HL-60/S4 (cell line): Measurements from ENCODE around the gene UTP20.

Experiments used
- in situ Hi-C: fragments of 300-500 bp; cut with MboI; formaldehyde crosslinking; loops from 2 replicates; pipeline ENCODE4 v1.14.3; 2022; ENCODE audit warnings: low sequenced_read_pairs

The UTP20 gene

DNA sequence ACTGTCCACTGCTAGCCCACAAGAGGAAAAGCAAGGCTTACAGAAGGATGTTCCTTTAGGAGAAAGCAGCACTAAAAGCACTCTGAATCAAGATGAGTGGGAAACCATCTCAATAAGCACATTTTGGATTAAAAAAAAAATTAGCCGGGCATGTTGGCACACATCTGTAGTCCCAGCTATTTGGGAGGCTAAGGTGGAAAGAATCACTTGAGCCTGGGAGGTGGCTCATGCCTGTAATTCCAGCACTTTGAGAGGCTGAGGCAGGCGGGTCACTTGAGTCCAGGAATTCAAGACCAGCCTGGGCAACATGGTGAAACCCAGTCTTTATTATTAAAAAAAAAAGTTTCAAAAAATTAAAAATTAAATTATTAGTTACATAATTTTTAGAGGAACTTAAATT, 144.7 kb downstream of the UTP20 start:
- in situ Hi-C loops = no loop called here

DNA sequence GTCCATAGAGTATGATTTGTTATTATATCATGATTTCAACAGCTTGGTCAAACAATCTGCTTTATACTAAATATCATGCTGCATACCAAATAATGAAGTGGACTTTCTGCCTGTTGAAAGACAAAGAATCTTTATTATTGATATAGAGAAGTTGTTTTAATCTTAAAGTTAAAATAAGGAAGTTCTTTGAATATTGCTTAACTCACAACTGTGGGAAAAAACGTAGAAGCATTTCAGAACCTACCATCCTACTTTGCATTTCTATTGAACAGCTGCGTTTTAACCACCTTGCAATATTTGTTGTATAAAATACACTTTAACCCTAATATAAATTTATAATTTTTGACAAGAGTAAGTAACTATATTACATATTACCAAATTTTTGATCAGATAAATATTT, 150.6 kb downstream of the UTP20 start:
- in situ Hi-C loops = no loop called here

DNA sequence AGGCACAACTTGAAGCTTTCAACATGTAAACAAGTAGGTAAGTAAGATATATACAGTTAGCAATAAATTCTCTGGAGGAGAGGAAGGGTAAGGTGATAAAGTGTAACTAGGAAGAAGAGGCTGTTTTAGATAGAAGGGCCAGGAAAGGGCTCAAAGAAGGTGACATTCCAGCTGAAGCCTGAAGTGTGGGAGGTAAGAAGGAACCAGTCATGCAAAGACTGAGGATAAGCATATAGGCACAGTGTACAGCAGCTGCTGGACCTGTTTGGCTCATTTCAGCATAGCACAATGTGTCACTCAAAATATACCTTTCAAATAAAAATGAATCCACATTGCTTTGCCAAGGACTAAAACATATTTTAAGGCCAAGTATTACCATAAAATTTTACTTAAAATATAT, 156.2 kb downstream of the UTP20 start:
- in situ Hi-C loops = no loop called here
